IMR-90 (cell line): Measurements from ENCODE around the gene XCL1. TPM values are rescaled to one million over a fixed set of nuclear protein-coding genes. Genes with fewer than 3 reads are reported as not detected.

Experiments used
- ATAC-seq: fragments of 200-7000 bp; cut with Tn5 transposase; 2 replicates; pipeline ENCODE4 v1.9.1; 2020; ENCODE audit warnings: low read depth, mild to moderate bottlenecking, moderate library complexity
- BruUV-seq: library from RNA; stranded (reverse); fragments of 400-500 nt; replicated peaks from 2 replicates; lab custom pipeline; 2021; lab: Mats Ljungman, UMichigan
- CTCF ChIA-PET: fragments of 300-600 bp; formaldehyde crosslinking; extraction: SDS; loops from one replicate; lab custom pipeline; 2021; ENCODE audit warnings: antibody characterized with exemption; lab: Yijun Ruan, JAX
- POLR2A ChIA-PET: fragments of 300-600 bp; sonication (Branson Sonifier 250); formaldehyde crosslinking; loops from one replicate; lab custom pipeline; 2022; ENCODE audit warnings: antibody characterized with exemption; ENCODE audit not compliant: unreplicated experiment; lab: Charles Lee
- DNase-seq: peaks from one replicate; pipeline ENCODE4 v3.0.0; 2013
- H2AFZ ChIP-seq: replicated peaks from 2 replicates; pipeline ENCODE3; 2013; ENCODE audit warnings: low read length, mild to moderate bottlenecking; ENCODE audit not compliant: poor library complexity
- H2AK5ac ChIP-seq: 2 replicates; pipeline ENCODE4 v1.6.1; 2013; ENCODE audit warnings: low read depth, low read length, inconsistent platforms
- H2AK9ac ChIP-seq: replicated peaks from 2 replicates; pipeline ENCODE3; 2013; ENCODE audit warnings: mild to moderate bottlenecking, low read depth, low read length, moderate library complexity; ENCODE audit not compliant: poor library complexity
- H2BK120ac ChIP-seq: 2 replicates; pipeline ENCODE4 v1.6.1; 2013; ENCODE audit warnings: low read depth, low read length, inconsistent platforms
- H2BK15ac ChIP-seq: 3 replicates; pipeline ENCODE4 v1.6.1; 2013; ENCODE audit warnings: low read depth, low read length, inconsistent platforms
- H2BK20ac ChIP-seq: 2 replicates; pipeline ENCODE4 v1.6.1; 2013; ENCODE audit warnings: low read depth, mild to moderate bottlenecking, inconsistent platforms, low read length, moderate library complexity
- H2BK5ac ChIP-seq: 2 replicates; pipeline ENCODE4 v1.6.1; 2013; ENCODE audit warnings: mild to moderate bottlenecking, low read depth, low read length, inconsistent platforms; ENCODE audit not compliant: poor library complexity, severe bottlenecking
- H3K14ac ChIP-seq: replicated peaks from 2 replicates; pipeline ENCODE4 v1.6.1; 2013; ENCODE audit warnings: low read depth, low read length, inconsistent platforms
- H3K18ac ChIP-seq: 2 replicates; pipeline ENCODE4 v1.6.1; 2013; ENCODE audit warnings: low read depth, low read length, control low read depth
- H3K23ac ChIP-seq: 2 replicates; pipeline ENCODE4 v1.6.1; 2013; ENCODE audit warnings: low read depth, low read length, inconsistent platforms
- H3K27ac ChIP-seq: 2 replicates; pipeline ENCODE4 v1.5.1; 2013; ENCODE audit warnings: mild to moderate bottlenecking, control low read depth, low read length; ENCODE audit not compliant: insufficient read depth
- H3K27me3 ChIP-seq: 2 replicates; pipeline ENCODE4 v1.6.1; 2013; ENCODE audit warnings: low read length; ENCODE audit not compliant: control insufficient read depth, insufficient read depth
- H3K36me3 ChIP-seq: 2 replicates; pipeline ENCODE4 v1.6.1; 2013; ENCODE audit warnings: low read length, mixed read lengths; ENCODE audit not compliant: control insufficient read depth, insufficient read depth
- H3K4ac ChIP-seq: 2 replicates; pipeline ENCODE4 v1.6.1; 2013; ENCODE audit warnings: low read depth, low read length, inconsistent platforms
- H3K4me1 ChIP-seq: 2 replicates; pipeline ENCODE4 v1.6.1; 2013; ENCODE audit warnings: low read length, mixed read lengths; ENCODE audit not compliant: control insufficient read depth, insufficient read depth
- H3K4me2 ChIP-seq: 2 replicates; pipeline ENCODE4 v1.6.1; 2013; ENCODE audit warnings: low read depth, mild to moderate bottlenecking, control low read depth, low read length, moderate library complexity
- H3K4me3 ChIP-seq: 2 replicates; pipeline ENCODE4 v1.5.1; 2013; ENCODE audit warnings: low read depth, mild to moderate bottlenecking, control low read depth, low read length, moderate library complexity; ENCODE audit not compliant: insufficient read depth
- H3K56ac ChIP-seq: 2 replicates; pipeline ENCODE4 v1.6.1; 2013; ENCODE audit warnings: low read length, inconsistent platforms; ENCODE audit not compliant: insufficient read depth; ENCODE audit errors: extremely low read depth
- H3K79me1 ChIP-seq, 2 experiments: 2 replicates each; pipeline ENCODE4 v1.6.1; 2013; ENCODE audit warnings: low read length in 2 of 2, inconsistent platforms in 1 of 2, low read depth in 1 of 2
- H3K9ac ChIP-seq: 2 replicates; pipeline ENCODE4 v1.6.1; 2013; ENCODE audit warnings: low read depth, low read length, control low read depth
- H3K9me1 ChIP-seq: 2 replicates; pipeline ENCODE4 v1.6.1; 2013; ENCODE audit warnings: low read length, inconsistent platforms; ENCODE audit not compliant: insufficient read depth
- H3K9me3 ChIP-seq: 2 replicates; pipeline ENCODE4 v1.6.1; 2013; ENCODE audit warnings: low read length; ENCODE audit not compliant: control insufficient read depth, insufficient read depth
- H4K20me1 ChIP-seq: 2 replicates; pipeline ENCODE4 v1.6.1; 2013; ENCODE audit warnings: low read length, inconsistent platforms; ENCODE audit not compliant: insufficient read depth
- H4K5ac ChIP-seq: 2 replicates; pipeline ENCODE4 v1.6.1; 2013; ENCODE audit warnings: mild to moderate bottlenecking, low read depth, low read length, control low read depth
- H4K8ac ChIP-seq, 2 experiments: 2 replicates each; pipeline ENCODE4 v1.6.1; 2013; ENCODE audit warnings: low read depth in 2 of 2, low read length in 2 of 2, control low read depth in 1 of 2, inconsistent platforms in 1 of 2
- H4K91ac ChIP-seq: 2 replicates; pipeline ENCODE4 v1.6.1; 2013; ENCODE audit warnings: low read depth, low read length, inconsistent platforms; ENCODE audit not compliant: insufficient read depth
- CEBPB ChIP-seq: IDR thresholded peaks from 2 replicates; pipeline ENCODE4 v1.6.1; 2012; ENCODE audit warnings: low read depth, low read length, improper control_type of control experiment
- FOS ChIP-seq: fragments of 150-350 bp; IDR thresholded peaks from 2 replicates; pipeline ENCODE4 v1.6.1; 2016; ENCODE audit warnings: low read depth, low read length
- MAFK ChIP-seq: IDR thresholded peaks from 2 replicates; pipeline ENCODE4 v1.6.1; 2012; ENCODE audit warnings: low read depth, low read length, improper control_type of control experiment
- RAD21 ChIP-seq: IDR thresholded peaks from 2 replicates; pipeline ENCODE4 v1.6.1; 2012; ENCODE audit warnings: low read length, improper control_type of control experiment
- SMC3 ChIP-seq: fragments of 150-350 bp; IDR thresholded peaks from 2 replicates; pipeline ENCODE4 v1.6.1; 2016; ENCODE audit warnings: low read depth, mild to moderate bottlenecking, antibody characterized with exemption, low read length, moderate library complexity
- WGBS, 2 experiments: methylation state at CpG; one replicate each; pipeline versions ENCODE4 v1.1.5 to v1.1.7; 2013; ENCODE audit warnings: missing lambda C conversion rate in 2 of 2; ENCODE audit not compliant: insufficient read length in 1 of 2; ENCODE audit errors: extremely low coverage in 2 of 2; 5-methylcytosine and 5-hydroxymethylcytosine counted together
- dilution Hi-C: fragments of 300-500 bp; cut with HindIII; formaldehyde crosslinking; loops from one replicate; pipeline ENCODE4 v1.14.3; 2018; ENCODE audit warnings: low sequenced_read_pairs; ENCODE audit not compliant: unreplicated experiment
- in situ Hi-C: fragments of 300-500 bp; cut with MboI; formaldehyde crosslinking; loops from 3 replicates; pipeline ENCODE4 v1.14.3; 2019; ENCODE audit warnings: low sequenced_read_pairs, inconsistent platforms, mixed read lengths
- intact Hi-C: fragments of 100-400 bp; cut with micrococcal nuclease; formaldehyde crosslinking; loops from 2 replicates; pipeline ENCODE4 v1.10.0; 2022
- polyA plus RNA-seq, 3 experiments: library from polyadenylated mRNA; depleted of rRNA; stranded (reverse); fragments of >200 nt; gene quantifications; 2 replicates each; pipeline ENCODE4 v1.2.3, GENCODE V29; 2012; ENCODE audit warnings: low replicate concordance in 1 of 3
- total RNA-seq: library from RNA; depleted of rRNA; stranded (reverse); fragments of >200 nt; gene quantifications from 2 replicates; pipeline ENCODE4 v1.2.3, GENCODE V29; 2012
- TF ChIP-seq, protein P1 (sequence below): fragments of 150-350 bp; IDR thresholded peaks from 2 replicates; pipeline ENCODE4 v1.6.1; 2017; ENCODE audit warnings: mild to moderate bottlenecking, antibody characterized with exemption, low read length, low read depth
- TF ChIP-seq, protein P2 (sequence below): fragments of 150-350 bp; IDR thresholded peaks from 2 replicates; pipeline ENCODE4 v1.6.1; 2016; ENCODE audit warnings: low read depth, mild to moderate bottlenecking, low read length, moderate library complexity, borderline replicate concordance
- TF ChIP-seq, protein P3 (sequence below): conservative IDR thresholded peaks from 2 replicates; pipeline ENCODE4 v1.5.1; 2012; ENCODE audit warnings: mild to moderate bottlenecking, low read depth, low read length, improper control_type of control experiment

The XCL1 gene
- total and polyA plus RNA-seq, 2 of the 4 experiments (the other 2 are of a cell fraction) = not detected

DNA sequence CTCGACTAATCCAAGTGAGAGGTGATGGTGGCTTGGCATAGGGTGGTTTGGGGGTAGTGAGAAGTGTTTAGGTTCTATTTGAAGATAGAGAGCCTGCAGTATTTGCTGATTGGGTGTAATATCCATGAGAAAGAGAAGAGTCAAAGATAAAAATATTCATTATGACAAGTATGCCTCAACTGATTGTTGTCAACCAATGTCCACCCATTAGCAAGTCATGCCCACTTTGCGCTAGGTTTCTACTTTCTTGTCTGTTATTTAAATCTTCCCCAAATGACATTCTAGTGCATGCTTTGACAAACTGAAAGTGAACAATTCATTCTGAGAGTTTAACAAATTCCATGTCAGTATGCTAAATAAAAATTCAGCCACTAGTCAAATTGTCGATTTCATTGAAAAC is 3.8 kb upstream of the XCL1 start:
- in situ Hi-C loops (loop anchor here (5.0 kb wide), 1 partner anchor 130 kb away; no protein-coding TSS in a partner anchor), dilution Hi-C loops (no loop called here), intact Hi-C loops (loop anchor here (1.0 kb wide), 1 partner anchor 26 kb away; no protein-coding TSS in a partner anchor)
- H3K27me3 ChIP-seq = peaks cover 3% of the 10 kb centered on the region; the same call in 1 of the 2 replicates
- H3K18ac ChIP-seq = no peak overlapping the region
- H2BK120ac ChIP-seq = no peak overlapping the region
- ATAC-seq (no peak), DNase-seq (no peak)
- no peak overlapping the region for H2AK5ac ChIP-seq
- no peak overlapping the region for H2BK5ac ChIP-seq
- ChIA-PET CTCF (interaction anchor here (0.7 kb wide), 1 partner anchor 67 kb away, joined by 3 read pairs; no protein-coding TSS in a partner anchor), POLR2A (no interaction called here)
- H3K4me2 ChIP-seq = no peak overlapping the region
- no peak for TF ChIP-seq RAD21
- TF ChIP-seq, protein P1, sequence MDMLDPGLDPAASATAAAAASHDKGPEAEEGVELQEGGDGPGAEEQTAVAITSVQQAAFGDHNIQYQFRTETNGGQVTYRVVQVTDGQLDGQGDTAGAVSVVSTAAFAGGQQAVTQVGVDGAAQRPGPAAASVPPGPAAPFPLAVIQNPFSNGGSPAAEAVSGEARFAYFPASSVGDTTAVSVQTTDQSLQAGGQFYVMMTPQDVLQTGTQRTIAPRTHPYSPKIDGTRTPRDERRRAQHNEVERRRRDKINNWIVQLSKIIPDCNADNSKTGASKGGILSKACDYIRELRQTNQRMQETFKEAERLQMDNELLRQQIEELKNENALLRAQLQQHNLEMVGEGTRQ = no peak
- TF ChIP-seq CEBPB = no peak
- no peak for TF ChIP-seq FOS
- TF ChIP-seq, protein P2, sequence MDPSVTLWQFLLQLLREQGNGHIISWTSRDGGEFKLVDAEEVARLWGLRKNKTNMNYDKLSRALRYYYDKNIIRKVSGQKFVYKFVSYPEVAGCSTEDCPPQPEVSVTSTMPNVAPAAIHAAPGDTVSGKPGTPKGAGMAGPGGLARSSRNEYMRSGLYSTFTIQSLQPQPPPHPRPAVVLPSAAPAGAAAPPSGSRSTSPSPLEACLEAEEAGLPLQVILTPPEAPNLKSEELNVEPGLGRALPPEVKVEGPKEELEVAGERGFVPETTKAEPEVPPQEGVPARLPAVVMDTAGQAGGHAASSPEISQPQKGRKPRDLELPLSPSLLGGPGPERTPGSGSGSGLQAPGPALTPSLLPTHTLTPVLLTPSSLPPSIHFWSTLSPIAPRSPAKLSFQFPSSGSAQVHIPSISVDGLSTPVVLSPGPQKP = no peak
- TF ChIP-seq, protein P3, sequence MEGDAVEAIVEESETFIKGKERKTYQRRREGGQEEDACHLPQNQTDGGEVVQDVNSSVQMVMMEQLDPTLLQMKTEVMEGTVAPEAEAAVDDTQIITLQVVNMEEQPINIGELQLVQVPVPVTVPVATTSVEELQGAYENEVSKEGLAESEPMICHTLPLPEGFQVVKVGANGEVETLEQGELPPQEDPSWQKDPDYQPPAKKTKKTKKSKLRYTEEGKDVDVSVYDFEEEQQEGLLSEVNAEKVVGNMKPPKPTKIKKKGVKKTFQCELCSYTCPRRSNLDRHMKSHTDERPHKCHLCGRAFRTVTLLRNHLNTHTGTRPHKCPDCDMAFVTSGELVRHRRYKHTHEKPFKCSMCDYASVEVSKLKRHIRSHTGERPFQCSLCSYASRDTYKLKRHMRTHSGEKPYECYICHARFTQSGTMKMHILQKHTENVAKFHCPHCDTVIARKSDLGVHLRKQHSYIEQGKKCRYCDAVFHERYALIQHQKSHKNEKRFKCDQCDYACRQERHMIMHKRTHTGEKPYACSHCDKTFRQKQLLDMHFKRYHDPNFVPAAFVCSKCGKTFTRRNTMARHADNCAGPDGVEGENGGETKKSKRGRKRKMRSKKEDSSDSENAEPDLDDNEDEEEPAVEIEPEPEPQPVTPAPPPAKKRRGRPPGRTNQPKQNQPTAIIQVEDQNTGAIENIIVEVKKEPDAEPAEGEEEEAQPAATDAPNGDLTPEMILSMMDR = no peak
- no peak for TF ChIP-seq MAFK
- TF ChIP-seq SMC3 = no peak
- no peaks in the 10 kb centered on the region for H3K9me3 ChIP-seq
- H3K56ac ChIP-seq = no peak overlapping the region
- H2AK9ac ChIP-seq = no peak overlapping the region
- H3K4ac ChIP-seq = no peak overlapping the region
- H2BK20ac ChIP-seq = no peak overlapping the region
- no peak overlapping the region for H2BK15ac ChIP-seq
- no peak overlapping the region for H3K4me3 ChIP-seq
- no TSS peak for BruUV-seq
- no peak overlapping the region for H2AFZ ChIP-seq
- H3K23ac ChIP-seq = no peak overlapping the region
- no peak overlapping the region for H3K27ac ChIP-seq
- H4K20me1 ChIP-seq = no peaks in the 10 kb centered on the region
- no peak overlapping the region for H3K14ac ChIP-seq
- 100% methylated on average over 1 of the region's 3 CpGs; no CpG with 5 or more reads in 1 of the 2 experiments for WGBS, 2 experiments
- no peaks in the 10 kb centered on the region for H3K36me3 ChIP-seq
- H4K5ac ChIP-seq = no peak overlapping the region
- no peaks in the 10 kb centered on the region for H3K9me1 ChIP-seq
- H4K91ac ChIP-seq = no peak overlapping the region
- H3K4me1 ChIP-seq = no peaks in the 10 kb centered on the region
- no peak overlapping the region for H3K9ac ChIP-seq
- no peaks in the 10 kb centered on the region for H3K79me1 ChIP-seq
- no peak overlapping the region for H4K8ac ChIP-seq
